ENCODE results near the gene PTPRN2. TPM values are rescaled to one million over a fixed set of nuclear protein-coding genes. Genes with fewer than 3 reads are reported as not detected.

PTPRN2 gene
- total RNA-seq, 1 experiment from 2014 or later, result 1.1 TPM

DNA sequence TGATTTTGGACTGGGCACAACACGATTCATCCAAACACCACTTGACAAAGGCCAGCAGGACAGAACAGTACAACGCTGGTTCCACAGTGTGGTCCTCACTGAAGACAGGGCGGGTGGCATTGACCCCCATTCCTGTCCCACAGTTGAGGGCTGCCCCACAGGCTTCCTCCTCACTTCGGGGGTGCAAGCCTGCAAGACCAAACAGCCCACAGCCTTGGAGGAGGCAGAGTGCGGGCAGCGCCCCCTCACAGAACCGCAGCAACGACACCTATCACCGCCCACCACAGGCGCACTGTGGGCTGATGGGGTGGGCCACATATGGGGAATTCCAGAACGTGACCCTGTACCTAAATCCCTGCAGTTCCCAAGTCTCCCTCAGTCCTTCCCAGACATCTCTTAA, 70.6 kb downstream of the PTPRN2 start:
- ATAC-seq (no peak), DNase-seq (ENCODE audit: low read depth, low spot score) (no peak)
- no peaks in the 10 kb centered on the region for H3K9me3 ChIP-seq (ENCODE audit: control insufficient read depth, insufficient read depth, low read depth, low read length)
- ChIA-PET POLR2A (no interaction called here), CTCF (no interaction called here)
- H3K4me1 ChIP-seq (ENCODE audit: control insufficient read depth, insufficient read depth, low read length), result no peaks in the 10 kb centered on the region
- BruUV-seq (replicated peaks), result no TSS peak
- in situ Hi-C loops (cut with HindIII; ENCODE audit: low pct_unique_long_range_greater_than_20kb, low sequenced_read_pairs), result no loop called here
- H3K4me3 ChIP-seq (ENCODE audit: low read depth in 2 of 2, low read length in 2 of 2), result no peak overlapping the region
- peaks cover 13% of the 10 kb centered on the region for H3K27me3 ChIP-seq (ENCODE audit: control insufficient read depth, insufficient read depth, low read length)
- intact Hi-C loops (cut with micrococcal nuclease; ENCODE audit: unreplicated experiment), result no loop called here
- TF ChIP-seq, protein P1, sequence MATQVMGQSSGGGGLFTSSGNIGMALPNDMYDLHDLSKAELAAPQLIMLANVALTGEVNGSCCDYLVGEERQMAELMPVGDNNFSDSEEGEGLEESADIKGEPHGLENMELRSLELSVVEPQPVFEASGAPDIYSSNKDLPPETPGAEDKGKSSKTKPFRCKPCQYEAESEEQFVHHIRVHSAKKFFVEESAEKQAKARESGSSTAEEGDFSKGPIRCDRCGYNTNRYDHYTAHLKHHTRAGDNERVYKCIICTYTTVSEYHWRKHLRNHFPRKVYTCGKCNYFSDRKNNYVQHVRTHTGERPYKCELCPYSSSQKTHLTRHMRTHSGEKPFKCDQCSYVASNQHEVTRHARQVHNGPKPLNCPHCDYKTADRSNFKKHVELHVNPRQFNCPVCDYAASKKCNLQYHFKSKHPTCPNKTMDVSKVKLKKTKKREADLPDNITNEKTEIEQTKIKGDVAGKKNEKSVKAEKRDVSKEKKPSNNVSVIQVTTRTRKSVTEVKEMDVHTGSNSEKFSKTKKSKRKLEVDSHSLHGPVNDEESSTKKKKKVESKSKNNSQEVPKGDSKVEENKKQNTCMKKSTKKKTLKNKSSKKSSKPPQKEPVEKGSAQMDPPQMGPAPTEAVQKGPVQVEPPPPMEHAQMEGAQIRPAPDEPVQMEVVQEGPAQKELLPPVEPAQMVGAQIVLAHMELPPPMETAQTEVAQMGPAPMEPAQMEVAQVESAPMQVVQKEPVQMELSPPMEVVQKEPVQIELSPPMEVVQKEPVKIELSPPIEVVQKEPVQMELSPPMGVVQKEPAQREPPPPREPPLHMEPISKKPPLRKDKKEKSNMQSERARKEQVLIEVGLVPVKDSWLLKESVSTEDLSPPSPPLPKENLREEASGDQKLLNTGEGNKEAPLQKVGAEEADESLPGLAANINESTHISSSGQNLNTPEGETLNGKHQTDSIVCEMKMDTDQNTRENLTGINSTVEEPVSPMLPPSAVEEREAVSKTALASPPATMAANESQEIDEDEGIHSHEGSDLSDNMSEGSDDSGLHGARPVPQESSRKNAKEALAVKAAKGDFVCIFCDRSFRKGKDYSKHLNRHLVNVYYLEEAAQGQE (IDR thresholded peaks at IDR 0.05; ENCODE audit: insufficient read depth in 1 of 2, low read depth in 2 of 2, low read length in 1 of 2), result no peak
- no peak for TF ChIP-seq POLR2AphosphoS5 (IDR thresholded peaks at IDR 0.05; ENCODE audit: low read depth, low read length)
- TF ChIP-seq, protein P2, sequence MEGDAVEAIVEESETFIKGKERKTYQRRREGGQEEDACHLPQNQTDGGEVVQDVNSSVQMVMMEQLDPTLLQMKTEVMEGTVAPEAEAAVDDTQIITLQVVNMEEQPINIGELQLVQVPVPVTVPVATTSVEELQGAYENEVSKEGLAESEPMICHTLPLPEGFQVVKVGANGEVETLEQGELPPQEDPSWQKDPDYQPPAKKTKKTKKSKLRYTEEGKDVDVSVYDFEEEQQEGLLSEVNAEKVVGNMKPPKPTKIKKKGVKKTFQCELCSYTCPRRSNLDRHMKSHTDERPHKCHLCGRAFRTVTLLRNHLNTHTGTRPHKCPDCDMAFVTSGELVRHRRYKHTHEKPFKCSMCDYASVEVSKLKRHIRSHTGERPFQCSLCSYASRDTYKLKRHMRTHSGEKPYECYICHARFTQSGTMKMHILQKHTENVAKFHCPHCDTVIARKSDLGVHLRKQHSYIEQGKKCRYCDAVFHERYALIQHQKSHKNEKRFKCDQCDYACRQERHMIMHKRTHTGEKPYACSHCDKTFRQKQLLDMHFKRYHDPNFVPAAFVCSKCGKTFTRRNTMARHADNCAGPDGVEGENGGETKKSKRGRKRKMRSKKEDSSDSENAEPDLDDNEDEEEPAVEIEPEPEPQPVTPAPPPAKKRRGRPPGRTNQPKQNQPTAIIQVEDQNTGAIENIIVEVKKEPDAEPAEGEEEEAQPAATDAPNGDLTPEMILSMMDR (IDR thresholded peaks at IDR 0.05), result no peak
- no peak for TF ChIP-seq SIN3A (IDR thresholded peaks at IDR 0.05; ENCODE audit: borderline replicate concordance, insufficient read depth, low read depth, low read length)
- TF ChIP-seq TCF7L2 (IDR thresholded peaks at IDR 0.05; ENCODE audit: low read depth, low read length), result no peak
- no peaks in the 10 kb centered on the region for H3K36me3 ChIP-seq (ENCODE audit: control insufficient read depth, insufficient read depth, low read length)
- no peak overlapping the region for H3K27ac ChIP-seq (ENCODE audit: low read length)

DNA sequence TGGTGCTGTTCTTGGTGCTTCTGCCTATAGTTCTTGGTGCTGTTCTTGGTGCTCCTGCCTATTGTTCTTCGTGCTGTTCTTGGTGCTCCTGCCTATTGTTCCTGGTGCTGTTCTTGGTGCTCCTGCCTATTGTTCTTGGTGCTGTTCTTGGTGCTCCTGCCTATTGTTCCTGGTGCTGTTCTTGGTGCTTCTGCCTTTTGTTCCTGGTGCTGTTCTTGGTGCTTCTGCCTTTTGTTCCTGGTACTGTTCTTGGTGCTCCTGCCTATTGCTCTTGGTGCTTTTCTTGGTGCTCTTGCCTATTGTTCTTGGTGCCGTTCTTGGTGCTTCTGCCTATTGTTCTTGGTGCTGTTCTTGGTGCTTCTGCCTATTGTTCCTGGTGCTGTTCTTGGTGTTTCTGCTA, 71.1 kb downstream of the PTPRN2 start:
- intact Hi-C loops (cut with micrococcal nuclease; ENCODE audit: unreplicated experiment) (no loop called here), in situ Hi-C loops (cut with HindIII; ENCODE audit: low pct_unique_long_range_greater_than_20kb, low sequenced_read_pairs) (no loop called here)
- Histone ChIP-seq H3K27me3 (ENCODE audit: control insufficient read depth, insufficient read depth, low read length) (peaks cover 17% of the 10 kb centered on the region), H3K27ac (ENCODE audit: low read length) (no peak overlapping the region), H3K36me3 (ENCODE audit: control insufficient read depth, insufficient read depth, low read length) (no peaks in the 10 kb centered on the region), H3K4me3 (ENCODE audit: low read depth in 2 of 2, low read length in 2 of 2) (no peak overlapping the region), H3K4me1 (ENCODE audit: control insufficient read depth, insufficient read depth, low read length) (no peaks in the 10 kb centered on the region), H3K9me3 (ENCODE audit: control insufficient read depth, insufficient read depth, low read depth, low read length) (no peaks in the 10 kb centered on the region)
- TF ChIP-seq TCF7L2 (IDR thresholded peaks at IDR 0.05; ENCODE audit: low read depth, low read length), result no peak
- TF ChIP-seq SIN3A (IDR thresholded peaks at IDR 0.05; ENCODE audit: borderline replicate concordance, insufficient read depth, low read depth, low read length), result no peak
- no peak for TF ChIP-seq POLR2AphosphoS5 (IDR thresholded peaks at IDR 0.05; ENCODE audit: low read depth, low read length)
- TF ChIP-seq, protein P2 (IDR thresholded peaks at IDR 0.05), result no peak
- TF ChIP-seq, protein P1 (IDR thresholded peaks at IDR 0.05; ENCODE audit: insufficient read depth in 1 of 2, low read depth in 2 of 2, low read length in 1 of 2), result no peak
- no peak for ATAC-seq
- POLR2A ChIA-PET, result no interaction called here
- no TSS peak for BruUV-seq (replicated peaks)
- no peak for DNase-seq (ENCODE audit: low read depth, low spot score)
- CTCF ChIA-PET, result no interaction called here
